ENCODE results near the gene ADAMTS14.
"Not testable (repeated sequence)": the region's sequence is repeated elsewhere in the genome, so short reads cannot be mapped to it uniquely, and the experiment has no call there.

ADAMTS14 gene

DNA sequence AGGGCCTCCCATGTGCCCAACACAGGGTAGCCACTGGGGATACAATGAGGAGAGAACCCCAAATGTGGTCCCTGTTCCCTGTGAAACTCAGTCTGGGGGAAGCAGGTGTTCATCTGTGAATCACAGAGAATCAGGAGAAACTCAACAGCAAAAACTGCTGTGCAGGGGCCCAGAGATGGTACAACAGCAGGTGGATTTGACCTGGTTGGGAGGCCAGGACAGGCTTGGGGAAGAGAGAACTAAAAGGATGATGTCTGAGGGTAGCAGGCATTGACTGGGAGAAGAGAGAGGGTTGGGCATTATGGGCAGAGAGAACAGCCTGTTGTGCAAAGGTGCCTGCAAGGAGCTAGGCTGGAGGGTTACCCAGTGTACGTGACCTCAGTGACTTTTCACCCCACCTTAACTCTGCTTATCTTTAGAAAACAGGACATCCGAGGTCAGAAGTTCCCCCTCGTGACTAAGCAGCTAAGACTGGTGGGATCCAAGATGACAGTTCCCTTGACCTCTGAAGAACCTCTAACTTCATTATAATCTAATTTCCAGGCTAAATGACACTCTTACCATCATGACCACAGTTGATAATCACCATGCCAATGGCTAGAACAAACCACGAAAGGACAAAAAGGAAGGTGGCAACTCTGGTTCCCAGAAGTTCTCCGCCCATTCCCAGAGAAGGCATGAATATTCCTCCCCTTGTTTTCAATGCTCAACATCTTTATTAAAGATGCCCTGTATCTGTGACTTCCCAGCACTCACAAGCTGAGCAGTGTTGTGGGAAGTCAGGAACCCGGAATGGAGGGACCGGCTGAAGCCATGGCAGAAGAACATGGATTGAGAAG is 5.1 kb upstream of the ADAMTS14 start:
- peaks cover 3% of the 10 kb centered on the region for H3K9me3 ChIP-seq (ENCODE audit: insufficient read depth, low read length, severe bottlenecking)
- H3K27ac ChIP-seq (ENCODE audit: low read length): no peak overlapping the region
- H3K27me3 ChIP-seq (ENCODE audit: insufficient read depth, low read length, poor library complexity): peaks cover 3% of the 10 kb centered on the region
- ATAC-seq (ENCODE audit: insufficient read depth, low read depth): no peak
- no peak overlapping the region for H3K4me2 ChIP-seq (ENCODE audit: insufficient read depth, low read length)
- no peak for DNase-seq
- H3K36me3 ChIP-seq (ENCODE audit: insufficient read depth, low read length): no peaks in the 10 kb centered on the region
- H3K4me1 ChIP-seq (ENCODE audit: insufficient read depth, low read length): peaks cover 7% of the 10 kb centered on the region
- H3K9ac ChIP-seq (ENCODE audit: low read depth, low read length): no peak overlapping the region
- no peak overlapping the region for H3K4me3 ChIP-seq (ENCODE audit: low read depth in 1 of 2, low read length in 2 of 2)
- H3K79me2 ChIP-seq (ENCODE audit: insufficient read depth, low read length): no peaks in the 10 kb centered on the region
- peaks cover 4% of the 10 kb centered on the region; the same call in 1 of the 2 replicates for H4K20me1 ChIP-seq (ENCODE audit: insufficient read depth, low read length)
- no peak overlapping the region for H2AFZ ChIP-seq (ENCODE audit: low read depth, low read length)
- TF ChIP-seq, protein P1, sequence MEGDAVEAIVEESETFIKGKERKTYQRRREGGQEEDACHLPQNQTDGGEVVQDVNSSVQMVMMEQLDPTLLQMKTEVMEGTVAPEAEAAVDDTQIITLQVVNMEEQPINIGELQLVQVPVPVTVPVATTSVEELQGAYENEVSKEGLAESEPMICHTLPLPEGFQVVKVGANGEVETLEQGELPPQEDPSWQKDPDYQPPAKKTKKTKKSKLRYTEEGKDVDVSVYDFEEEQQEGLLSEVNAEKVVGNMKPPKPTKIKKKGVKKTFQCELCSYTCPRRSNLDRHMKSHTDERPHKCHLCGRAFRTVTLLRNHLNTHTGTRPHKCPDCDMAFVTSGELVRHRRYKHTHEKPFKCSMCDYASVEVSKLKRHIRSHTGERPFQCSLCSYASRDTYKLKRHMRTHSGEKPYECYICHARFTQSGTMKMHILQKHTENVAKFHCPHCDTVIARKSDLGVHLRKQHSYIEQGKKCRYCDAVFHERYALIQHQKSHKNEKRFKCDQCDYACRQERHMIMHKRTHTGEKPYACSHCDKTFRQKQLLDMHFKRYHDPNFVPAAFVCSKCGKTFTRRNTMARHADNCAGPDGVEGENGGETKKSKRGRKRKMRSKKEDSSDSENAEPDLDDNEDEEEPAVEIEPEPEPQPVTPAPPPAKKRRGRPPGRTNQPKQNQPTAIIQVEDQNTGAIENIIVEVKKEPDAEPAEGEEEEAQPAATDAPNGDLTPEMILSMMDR (IDR thresholded peaks at IDR 0.05; ENCODE audit: borderline replicate concordance, extremely low read depth, low read length, poor library complexity, severe bottlenecking): no peak
- TF ChIP-seq EZH2 (IDR thresholded peaks at IDR 0.05; ENCODE audit: borderline replicate concordance, low read depth, low read length, severe bottlenecking): no peak

- not testable (repeated sequence) for ATAC-seq (ENCODE audit: insufficient read depth, low read depth); H2AFZ ChIP-seq (ENCODE audit: low read depth, low read length); H3K79me2 ChIP-seq (ENCODE audit: insufficient read depth, low read length); H4K20me1 ChIP-seq (ENCODE audit: insufficient read depth, low read length); H3K9ac ChIP-seq (ENCODE audit: low read depth, low read length); H3K4me2 ChIP-seq (ENCODE audit: insufficient read depth, low read length); H3K36me3 ChIP-seq (ENCODE audit: insufficient read depth, low read length); H3K27ac ChIP-seq (ENCODE audit: low read length); DNase-seq; H3K4me3 ChIP-seq (ENCODE audit: low read depth in 1 of 2, low read length in 2 of 2); H3K9me3 ChIP-seq (ENCODE audit: insufficient read depth, low read length, severe bottlenecking); H3K27me3 ChIP-seq (ENCODE audit: insufficient read depth, low read length, poor library complexity)
- H3K4me1 ChIP-seq (ENCODE audit: insufficient read depth, low read length): peaks cover 12% of the 10 kb centered on the region
These were observed 4.5 kb upstream of the ADAMTS14 start for GRCh38 chr10:70667818-70668217.

DNA sequence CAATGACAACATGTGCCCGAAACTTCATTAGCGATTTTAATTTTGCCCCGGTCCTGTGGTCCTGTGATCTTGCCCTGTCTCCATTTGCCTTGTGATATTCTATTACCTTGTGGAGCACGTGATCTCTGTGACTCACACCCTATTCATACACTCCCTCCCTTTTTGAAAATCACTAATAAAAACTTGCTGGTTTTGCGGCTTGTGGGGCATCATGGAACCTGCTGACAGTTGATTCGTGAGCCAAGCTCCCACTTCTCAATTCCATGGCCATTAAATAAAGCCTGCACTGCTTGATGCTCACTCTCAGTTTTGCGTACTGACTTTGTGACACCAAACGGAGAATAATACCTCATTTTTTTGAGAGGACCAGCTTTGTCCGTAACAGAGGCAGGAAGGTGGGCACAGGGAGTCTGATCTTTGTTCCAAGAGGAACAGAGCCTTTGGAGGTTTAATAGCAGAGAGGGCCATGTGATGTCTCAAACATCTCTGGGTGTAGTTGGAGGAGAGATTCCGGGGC is 3.8 kb upstream of the ADAMTS14 start:
- no peaks in the 10 kb centered on the region for H3K79me2 ChIP-seq (ENCODE audit: insufficient read depth, low read length)
- no peak overlapping the region for H3K4me3 ChIP-seq (ENCODE audit: low read depth in 1 of 2, low read length in 2 of 2)
- H3K27ac ChIP-seq (ENCODE audit: low read length): no peak overlapping the region
- peaks cover 14% of the 10 kb centered on the region for H3K27me3 ChIP-seq (ENCODE audit: insufficient read depth, low read length, poor library complexity)
- H3K9ac ChIP-seq (ENCODE audit: low read depth, low read length): no peak overlapping the region
- no peak for ATAC-seq (ENCODE audit: insufficient read depth, low read depth)
- H3K4me2 ChIP-seq (ENCODE audit: insufficient read depth, low read length): no peak overlapping the region
- peaks cover 12% of the 10 kb centered on the region for H3K4me1 ChIP-seq (ENCODE audit: insufficient read depth, low read length)
- no peak for TF ChIP-seq EZH2 (IDR thresholded peaks at IDR 0.05; ENCODE audit: borderline replicate concordance, low read depth, low read length, severe bottlenecking)
- TF ChIP-seq, protein P1 (IDR thresholded peaks at IDR 0.05; ENCODE audit: borderline replicate concordance, extremely low read depth, low read length, poor library complexity, severe bottlenecking): no peak
- H3K9me3 ChIP-seq (ENCODE audit: insufficient read depth, low read length, severe bottlenecking): peaks cover 3% of the 10 kb centered on the region
- no peak for DNase-seq
- no peaks in the 10 kb centered on the region for H3K36me3 ChIP-seq (ENCODE audit: insufficient read depth, low read length)
- peaks cover 12% of the 10 kb centered on the region for H4K20me1 ChIP-seq (ENCODE audit: insufficient read depth, low read length)
- H2AFZ ChIP-seq (ENCODE audit: low read depth, low read length): no peak overlapping the region

- DNase-seq (no peak), ATAC-seq (ENCODE audit: insufficient read depth, low read depth) (no peak)
- Histone ChIP-seq H3K4me3 (ENCODE audit: low read depth in 1 of 2, low read length in 2 of 2) (no peak overlapping the region), H3K9ac (ENCODE audit: low read depth, low read length) (no peak overlapping the region), H3K79me2 (ENCODE audit: insufficient read depth, low read length) (no peaks in the 10 kb centered on the region), H4K20me1 (ENCODE audit: insufficient read depth, low read length) (peaks cover 13% of the 10 kb centered on the region), H3K4me1 (ENCODE audit: insufficient read depth, low read length) (peaks cover 12% of the 10 kb centered on the region), H3K9me3 (ENCODE audit: insufficient read depth, low read length, severe bottlenecking) (peaks cover 3% of the 10 kb centered on the region), H3K27ac (ENCODE audit: low read length) (no peak overlapping the region), H2AFZ (ENCODE audit: low read depth, low read length) (no peak overlapping the region), H3K36me3 (ENCODE audit: insufficient read depth, low read length) (no peaks in the 10 kb centered on the region), H3K27me3 (ENCODE audit: insufficient read depth, low read length, poor library complexity) (peaks cover 16% of the 10 kb centered on the region), H3K4me2 (ENCODE audit: insufficient read depth, low read length) (no peak overlapping the region)
- no peak for TF ChIP-seq EZH2 (IDR thresholded peaks at IDR 0.05; ENCODE audit: borderline replicate concordance, low read depth, low read length, severe bottlenecking)
These were observed 3.3 kb upstream of the ADAMTS14 start for GRCh38 chr10:70669015-70669414.
